CD14-positive monocyte (primary cell): ENCODE data around the gene GRIN3B. TPM values are rescaled to one million over a fixed set of nuclear protein-coding genes. Genes with fewer than 3 reads are reported as not detected.
A peak's percentile ranks its signal among the peaks of the same experiment; 100 is the strongest.

Experiments
- DNase-seq, 3 donors: peaks; one replicate each; pipeline ENCODE4 v3.0.0-alpha.2; 2011 to 2022
- H2AFZ ChIP-seq: 2 replicates; pipeline ENCODE4 v1.6.0; 2012; ENCODE audit warnings: mild to moderate bottlenecking, low read depth, low read length, inconsistent platforms; ENCODE audit not compliant: insufficient read depth, poor library complexity, severe bottlenecking
- H3K27ac ChIP-seq, 2 donors: 1 replicate in 1 of 2; 2 replicates in 1 of 2; pipeline ENCODE4 v1.5.1; 2012 to 2013; ENCODE audit warnings: low read length in 2 of 2, control low read depth in 1 of 2, inconsistent platforms in 1 of 2, low read depth in 1 of 2, mild to moderate bottlenecking in 1 of 2
- H3K27me3 ChIP-seq, 2 donors: one replicate each; pipeline versions ENCODE4 v1.6.0 to v1.6.1; 2011 to 2013; ENCODE audit warnings: low read length in 2 of 2; ENCODE audit not compliant: control insufficient read depth in 2 of 2, insufficient read depth in 2 of 2
- H3K36me3 ChIP-seq, 2 donors: replicated peaks in 1 of 2; 1 replicate in 1 of 2; 2 replicates in 1 of 2; pipeline versions ENCODE4 v1.5.1 to v1.6.1; 2012 to 2013; ENCODE audit warnings: low read length in 2 of 2, control low read depth in 1 of 2, inconsistent platforms in 1 of 2, mild to moderate bottlenecking in 1 of 2; ENCODE audit not compliant: insufficient read depth in 2 of 2, control insufficient read depth in 1 of 2
- H3K4me1 ChIP-seq, 2 donors: 1 replicate in 1 of 2; 2 replicates in 1 of 2; pipeline versions ENCODE4 v1.5.1 to v1.6.1; 2012 to 2013; ENCODE audit warnings: low read length in 2 of 2, control low read depth in 1 of 2, inconsistent platforms in 1 of 2, mild to moderate bottlenecking in 1 of 2, moderate library complexity in 1 of 2; ENCODE audit not compliant: insufficient read depth in 2 of 2, control insufficient read depth in 1 of 2
- H3K4me2 ChIP-seq: replicated peaks from 2 replicates; pipeline ENCODE3; 2012; ENCODE audit warnings: low read length, moderate library complexity, mild to moderate bottlenecking; ENCODE audit not compliant: poor library complexity, severe bottlenecking; ENCODE audit errors: extremely low read depth
- H3K4me3 ChIP-seq, 3 experiments: fragments of 200-600 bp in 1 of 3; sonication (generic) in 1 of 3; replicated peaks in 1 of 3; 1 replicate in 2 of 3; 2 replicates in 1 of 3; pipeline ENCODE4 v1.5.1; 2011 to 2013; ENCODE audit warnings: low read length in 3 of 3, mild to moderate bottlenecking in 3 of 3, control low read depth in 2 of 3, low read depth in 2 of 3, inconsistent platforms in 1 of 3, moderate library complexity in 1 of 3
- H3K79me2 ChIP-seq: 2 replicates; pipeline ENCODE4 v1.6.0; 2012; ENCODE audit warnings: mild to moderate bottlenecking, control low read depth, inconsistent platforms, low read length, moderate library complexity; ENCODE audit not compliant: insufficient read depth
- H3K9ac ChIP-seq: 2 replicates; pipeline ENCODE4 v1.6.0; 2017; ENCODE audit warnings: low read length, mild to moderate bottlenecking; ENCODE audit not compliant: insufficient read depth, poor library complexity, severe bottlenecking
- H3K9me3 ChIP-seq, 2 donors: replicated peaks in 1 of 2; 1 replicate in 1 of 2; 2 replicates in 1 of 2; pipeline versions ENCODE4 v1.5.1 to v1.6.1; 2012 to 2013; ENCODE audit warnings: low read length in 2 of 2, control low read depth in 1 of 2; ENCODE audit not compliant: control insufficient read depth in 1 of 2, insufficient read depth in 1 of 2
- H4K20me1 ChIP-seq: 2 replicates; pipeline ENCODE4 v1.6.0; 2012; ENCODE audit warnings: mild to moderate bottlenecking, low read length, control low read depth, moderate library complexity; ENCODE audit not compliant: insufficient read depth
- H3K27ac Mint-ChIP-seq, 7 donors: one replicate each; pipeline ENCODE4 v1.8.0; 2020; ENCODE audit warnings: mild to moderate bottlenecking in 7 of 7, mixed read lengths in 7 of 7, moderate library complexity in 6 of 7, inconsistent platforms in 2 of 7
- H3K27me3 Mint-ChIP-seq, 3 donors: one replicate each; pipeline ENCODE4 v1.8.0; 2021 to 2022; ENCODE audit warnings: low read depth in 3 of 3, mild to moderate bottlenecking in 3 of 3, mixed read lengths in 3 of 3, moderate library complexity in 3 of 3, inconsistent platforms in 1 of 3
- H3K36me3 Mint-ChIP-seq, 2 donors: one replicate each; pipeline ENCODE4 v1.8.0; 2020; ENCODE audit warnings: mixed read lengths in 2 of 2, inconsistent platforms in 1 of 2, mild to moderate bottlenecking in 1 of 2
- H3K4me1 Mint-ChIP-seq: one replicate; pipeline ENCODE4 v1.8.0; 2020; ENCODE audit warnings: mild to moderate bottlenecking, mixed read lengths
- H3K4me3 Mint-ChIP-seq, 2 donors: one replicate each; pipeline ENCODE4 v1.8.0; 2020; ENCODE audit warnings: mild to moderate bottlenecking in 2 of 2, mixed read lengths in 2 of 2, moderate library complexity in 1 of 2
- H3K9me3 Mint-ChIP-seq, 7 donors: one replicate each; pipeline ENCODE4 v1.8.0; 2020 to 2022; ENCODE audit warnings: mixed read lengths in 7 of 7, mild to moderate bottlenecking in 6 of 7, moderate library complexity in 6 of 7, inconsistent platforms in 2 of 7
- CTCF ChIP-seq: fragments of 200-600 bp; IDR thresholded peaks from one replicate; pipeline ENCODE4 v1.8.0; 2022; ENCODE audit warnings: antibody characterized with exemption, mild to moderate bottlenecking
- WGBS: methylation state at CpG from one replicate; pipeline ENCODE4 v1.1.5; 2013; ENCODE audit warnings: missing lambda C conversion rate; ENCODE audit not compliant: insufficient coverage; 5-methylcytosine and 5-hydroxymethylcytosine counted together
- intact Hi-C, 2 donors: fragments of 100-400 bp; cut with micrococcal nuclease; formaldehyde crosslinking; loops; one replicate each; pipeline versions ENCODE4 v1.15.0 to v1.15.1; 2023
- polyA plus RNA-seq, 3 donors: library from polyadenylated mRNA; depleted of rRNA in 1 of 3; unstranded in 2 of 3; stranded (reverse) in 1 of 3; fragments of 300-500 nt in 2 of 3; fragments of >200 nt in 1 of 3; fragmentation: Illumina TruSeq in 2 of 3; gene quantifications; 1 replicate in 2 of 3; 2 replicates in 1 of 3; pipeline ENCODE4 v1.2.3, GENCODE V29; 2012 to 2021

The GRIN3B gene
- polyA plus RNA-seq, 3 donors = 0.13 to 0.27 TPM; not detected in 1

- Histone ChIP-seq H4K20me1 (peaks cover 11% of the 10 kb centered on the region), H3K9ac (no peak overlapping the region), H3K27ac (no peak overlapping the region), H3K4me1 (no peaks in the 10 kb centered on the region), H3K79me2 (no peaks in the 10 kb centered on the region), H2AFZ (no peak overlapping the region), H3K4me2 (no peak overlapping the region), H3K36me3 (peaks cover 18 to 26% of the 10 kb centered on the region in 2 donors), H3K27me3 (peaks cover 0 to 8% of the 10 kb centered on the region in 2 donors), H3K9me3 (no peaks in the 10 kb centered on the region), H3K4me3 (no peak overlapping the region)
- Mint-ChIP-seq H3K27ac (no peak overlapping the region), H3K4me1 (no peaks in the 10 kb centered on the region), H3K36me3 (peaks cover 23 to 44% of the 10 kb centered on the region in 2 donors), H3K4me3 (no peak overlapping the region), H3K27me3 (peaks cover 6 to 12% (median 7%) of the 10 kb centered on the region in 3 donors), H3K9me3 (peaks cover 0 to 3% (median 0%) of the 10 kb centered on the region in 7 donors)
- 98% methylated on average over 23 of the region's 23 CpGs for WGBS
- no peak for DNase-seq
- no peak for TF ChIP-seq CTCF
- intact Hi-C loops = no loop called here
These were observed 9.5 kb upstream of the GRIN3B start for GRCh38 chr19:990746-991145.

- Mint-ChIP-seq H3K4me1 (peaks cover 2% of the 10 kb centered on the region), H3K9me3 (peaks cover 0 to 8% (median 0%) of the 10 kb centered on the region in 7 donors), H3K4me3 (no peak overlapping the region), H3K27ac (no peak overlapping the region), H3K27me3 (peaks cover 12 to 18% (median 13%) of the 10 kb centered on the region in 3 donors), H3K36me3 (peaks cover 23 to 41% of the 10 kb centered on the region in 2 donors)
- no peak overlapping the region for H3K4me3 ChIP-seq
- H3K27me3 ChIP-seq = peaks cover 3 to 14% of the 10 kb centered on the region in 2 donors
- no peak overlapping the region for H3K9ac ChIP-seq
- no peaks in the 10 kb centered on the region for H3K79me2 ChIP-seq
- peak in 2 of 3 donors; percentile 30 to 61 for DNase-seq
- H3K4me1 ChIP-seq = peaks cover 5% of the 10 kb centered on the region in 2 donors
- H3K36me3 ChIP-seq = peaks cover 18 to 22% of the 10 kb centered on the region in 2 donors
- H3K27ac ChIP-seq = no peak overlapping the region
- peaks cover 13% of the 10 kb centered on the region for H4K20me1 ChIP-seq
- TF ChIP-seq CTCF = no peak
- H3K4me2 ChIP-seq = no peak overlapping the region
- intact Hi-C loops = no loop called here
- no peak overlapping the region for H2AFZ ChIP-seq
- 93% methylated on average over 21 of the region's 47 CpGs for WGBS
- H3K9me3 ChIP-seq = peaks cover 0 to 4% of the 10 kb centered on the region in 2 donors
These were observed 8.9 kb upstream of the GRIN3B start for GRCh38 chr19:991174-991931.
